ENCODE measurements around the gene KDM3B. TPM values are rescaled to one million over a fixed set of nuclear protein-coding genes. Genes with fewer than 3 reads are reported as not detected.

KDM3B gene
- total RNA-seq, 2 donors from 2014 or later, result 29.7 to 42.3 TPM

- ATAC-seq (no peak), DNase-seq (no peak)
- no peaks in the 10 kb centered on the region for H3K9me3 ChIP-seq
- no peak overlapping the region for H3K4me3 ChIP-seq
- H3K4me1 ChIP-seq, result peaks cover 13% of the 10 kb centered on the region
- no peaks in the 10 kb centered on the region for H3K27me3 ChIP-seq
- intact Hi-C loops (cut with DNase I), result no loop called here
- peaks cover 10 to 14% of the 10 kb centered on the region in 2 donors for H3K36me3 ChIP-seq (replicated peaks in 1 of 2; ENCODE audit: insufficient read depth in 1 of 2, low read depth in 2 of 2)
- WGBS, 2 donors, result 79 to 95% methylated on average over 1 of the region's 1 CpG
- no peak overlapping the region for H3K27ac ChIP-seq
- TF ChIP-seq, protein P1, sequence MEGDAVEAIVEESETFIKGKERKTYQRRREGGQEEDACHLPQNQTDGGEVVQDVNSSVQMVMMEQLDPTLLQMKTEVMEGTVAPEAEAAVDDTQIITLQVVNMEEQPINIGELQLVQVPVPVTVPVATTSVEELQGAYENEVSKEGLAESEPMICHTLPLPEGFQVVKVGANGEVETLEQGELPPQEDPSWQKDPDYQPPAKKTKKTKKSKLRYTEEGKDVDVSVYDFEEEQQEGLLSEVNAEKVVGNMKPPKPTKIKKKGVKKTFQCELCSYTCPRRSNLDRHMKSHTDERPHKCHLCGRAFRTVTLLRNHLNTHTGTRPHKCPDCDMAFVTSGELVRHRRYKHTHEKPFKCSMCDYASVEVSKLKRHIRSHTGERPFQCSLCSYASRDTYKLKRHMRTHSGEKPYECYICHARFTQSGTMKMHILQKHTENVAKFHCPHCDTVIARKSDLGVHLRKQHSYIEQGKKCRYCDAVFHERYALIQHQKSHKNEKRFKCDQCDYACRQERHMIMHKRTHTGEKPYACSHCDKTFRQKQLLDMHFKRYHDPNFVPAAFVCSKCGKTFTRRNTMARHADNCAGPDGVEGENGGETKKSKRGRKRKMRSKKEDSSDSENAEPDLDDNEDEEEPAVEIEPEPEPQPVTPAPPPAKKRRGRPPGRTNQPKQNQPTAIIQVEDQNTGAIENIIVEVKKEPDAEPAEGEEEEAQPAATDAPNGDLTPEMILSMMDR (IDR thresholded peaks at IDR 0.05), result no peak
- no peak for TF ChIP-seq POLR2A (IDR thresholded peaks at IDR 0.05)
Measured at GRCh38 chr5:138349852-138350562, 2.5 kb upstream of the KDM3B start.

DNA sequence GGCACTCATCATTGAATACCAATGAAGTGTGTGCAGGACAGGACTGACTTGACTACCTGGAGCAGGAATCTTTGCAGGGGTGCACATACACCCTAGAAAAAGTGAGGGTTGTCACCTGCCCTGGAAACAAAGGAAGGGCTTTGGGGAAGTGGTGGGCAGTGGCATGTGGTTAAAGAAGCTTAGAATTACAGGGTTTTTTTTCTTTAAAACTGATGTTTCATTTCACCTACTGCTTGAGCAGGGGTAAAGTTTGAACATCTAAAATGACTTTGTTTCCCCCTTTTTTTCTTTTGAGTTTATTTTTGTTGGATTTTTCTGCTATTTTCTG lies 2.0 kb upstream of the KDM3B start:
- Histone ChIP-seq H3K4me3 (no peak overlapping the region), H3K9me3 (no peaks in the 10 kb centered on the region), H3K27ac (no peak overlapping the region), H3K4me1 (peaks cover 18% of the 10 kb centered on the region), H3K36me3 (replicated peaks in 1 of 2; ENCODE audit: insufficient read depth in 1 of 2, low read depth in 2 of 2) (peaks cover 10 to 14% of the 10 kb centered on the region in 2 donors), H3K27me3 (no peaks in the 10 kb centered on the region)
- no peak for DNase-seq
- intact Hi-C loops (cut with DNase I), result no loop called here
- no peak for TF ChIP-seq POLR2A (IDR thresholded peaks at IDR 0.05)
- TF ChIP-seq, protein P1 (IDR thresholded peaks at IDR 0.05), result no peak
- no peak for ATAC-seq

- Histone ChIP-seq H3K27ac (no peak overlapping the region), H3K9me3 (no peaks in the 10 kb centered on the region), H3K4me3 (no peak overlapping the region), H3K36me3 (replicated peaks in 1 of 2; ENCODE audit: insufficient read depth in 1 of 2, low read depth in 2 of 2) (peaks cover 7 to 11% of the 10 kb centered on the region in 2 donors), H3K4me1 (peaks cover 23% of the 10 kb centered on the region), H3K27me3 (no peaks in the 10 kb centered on the region)
- DNase-seq (no peak), ATAC-seq (no peak)
- TF ChIP-seq, protein P1 (IDR thresholded peaks at IDR 0.05), result no peak
- TF ChIP-seq POLR2A (IDR thresholded peaks at IDR 0.05), result no peak
- intact Hi-C loops (cut with DNase I), result no loop called here
- WGBS, 2 donors, result 87 to 100% methylated on average over 1 of the region's 1 CpG
Measured at GRCh38 chr5:138351056-138351455, 1.4 kb upstream of the KDM3B start.

GRCh38 chr5:138351517-138351916 lies 968 bp upstream of the KDM3B start:
- Histone ChIP-seq H3K4me3 (no peak overlapping the region), H3K27me3 (no peaks in the 10 kb centered on the region), H3K36me3 (replicated peaks in 1 of 2; ENCODE audit: insufficient read depth in 1 of 2, low read depth in 2 of 2) (peaks cover 7 to 8% of the 10 kb centered on the region in 2 donors), H3K9me3 (no peaks in the 10 kb centered on the region), H3K4me1 (peaks cover 27% of the 10 kb centered on the region), H3K27ac (no peak overlapping the region)
- ATAC-seq, result no peak
- no peak for DNase-seq
- TF ChIP-seq, protein P1 (IDR thresholded peaks at IDR 0.05), result no peak
- no peak for TF ChIP-seq POLR2A (IDR thresholded peaks at IDR 0.05)
- intact Hi-C loops (cut with DNase I), result no loop called here
